Prostate gland (tissue), 2 donors: ENCODE results near the gene LAMA4. TPM values are rescaled to one million over a fixed set of nuclear protein-coding genes. Genes with fewer than 3 reads are reported as not detected.

Experiments
- DNase-seq: peaks from one replicate; pipeline ENCODE4 v3.0.0-alpha.2; 2019; ENCODE audit warnings: low spot score
- H3K27ac ChIP-seq, 2 donors: fragments of 200-600 bp; sonication (generic); 2 replicates each; pipeline ENCODE4 v1.5.1; 2017 to 2019
- H3K27me3 ChIP-seq: fragments of 200-600 bp; sonication (generic); replicated peaks from 2 replicates; pipeline ENCODE4 v1.5.1; 2019; ENCODE audit not compliant: insufficient read depth
- H3K36me3 ChIP-seq, 2 donors: fragments of 200-600 bp; sonication (generic); 1 replicate in 1 of 2; 2 replicates in 1 of 2; pipeline versions ENCODE4 v1.5.1 to v1.8.1; 2017 to 2019
- H3K4me1 ChIP-seq: fragments of 200-600 bp; sonication (generic); replicated peaks from 2 replicates; pipeline ENCODE4 v1.5.1; 2019
- H3K4me3 ChIP-seq, 2 donors: fragments of 200-600 bp; sonication (generic); 2 replicates each; pipeline ENCODE4 v1.5.1; 2017 to 2019
- H3K9me3 ChIP-seq: fragments of 200-600 bp; sonication (generic); 2 replicates; pipeline ENCODE4 v1.5.1; 2017
- POLR2A ChIP-seq: fragments of 450-650 bp; IDR thresholded peaks from one replicate; pipeline ENCODE4 v1.6.1; 2016; ENCODE audit warnings: antibody characterized with exemption, mild to moderate bottlenecking
- POLR2AphosphoS5 ChIP-seq: sonication (generic); formaldehyde crosslinking; IDR thresholded peaks from one replicate; pipeline ENCODE4 v1.6.1; 2017; ENCODE audit warnings: antibody characterized with exemption
- WGBS: methylation state at CpG from one replicate; pipeline ENCODE4 v1.1.5; 2018; 5-methylcytosine and 5-hydroxymethylcytosine counted together
- intact Hi-C: fragments of 100-400 bp; cut with DNase I; formaldehyde crosslinking; loops from one replicate; pipeline ENCODE4 v1.14.2; 2022
- total RNA-seq, 2 donors: library from RNA; depleted of rRNA; stranded (reverse); fragments of >200 nt; gene quantifications; one replicate each; pipeline ENCODE4 v1.1.0, GENCODE V29; 2016
- TF ChIP-seq, protein P1 (sequence below), 4 experiments: fragments of 200-600 bp in 2 of 4; fragments of 450-650 bp in 2 of 4; sonication (generic) in 2 of 4; IDR thresholded peaks; 1 replicate in 3 of 4; 2 replicates in 1 of 4; pipeline ENCODE4 v1.5.1; 2016 to 2019; ENCODE audit warnings: antibody characterized with exemption in 4 of 4, mild to moderate bottlenecking in 2 of 4, moderate library complexity in 2 of 4

LAMA4 gene, protein sequence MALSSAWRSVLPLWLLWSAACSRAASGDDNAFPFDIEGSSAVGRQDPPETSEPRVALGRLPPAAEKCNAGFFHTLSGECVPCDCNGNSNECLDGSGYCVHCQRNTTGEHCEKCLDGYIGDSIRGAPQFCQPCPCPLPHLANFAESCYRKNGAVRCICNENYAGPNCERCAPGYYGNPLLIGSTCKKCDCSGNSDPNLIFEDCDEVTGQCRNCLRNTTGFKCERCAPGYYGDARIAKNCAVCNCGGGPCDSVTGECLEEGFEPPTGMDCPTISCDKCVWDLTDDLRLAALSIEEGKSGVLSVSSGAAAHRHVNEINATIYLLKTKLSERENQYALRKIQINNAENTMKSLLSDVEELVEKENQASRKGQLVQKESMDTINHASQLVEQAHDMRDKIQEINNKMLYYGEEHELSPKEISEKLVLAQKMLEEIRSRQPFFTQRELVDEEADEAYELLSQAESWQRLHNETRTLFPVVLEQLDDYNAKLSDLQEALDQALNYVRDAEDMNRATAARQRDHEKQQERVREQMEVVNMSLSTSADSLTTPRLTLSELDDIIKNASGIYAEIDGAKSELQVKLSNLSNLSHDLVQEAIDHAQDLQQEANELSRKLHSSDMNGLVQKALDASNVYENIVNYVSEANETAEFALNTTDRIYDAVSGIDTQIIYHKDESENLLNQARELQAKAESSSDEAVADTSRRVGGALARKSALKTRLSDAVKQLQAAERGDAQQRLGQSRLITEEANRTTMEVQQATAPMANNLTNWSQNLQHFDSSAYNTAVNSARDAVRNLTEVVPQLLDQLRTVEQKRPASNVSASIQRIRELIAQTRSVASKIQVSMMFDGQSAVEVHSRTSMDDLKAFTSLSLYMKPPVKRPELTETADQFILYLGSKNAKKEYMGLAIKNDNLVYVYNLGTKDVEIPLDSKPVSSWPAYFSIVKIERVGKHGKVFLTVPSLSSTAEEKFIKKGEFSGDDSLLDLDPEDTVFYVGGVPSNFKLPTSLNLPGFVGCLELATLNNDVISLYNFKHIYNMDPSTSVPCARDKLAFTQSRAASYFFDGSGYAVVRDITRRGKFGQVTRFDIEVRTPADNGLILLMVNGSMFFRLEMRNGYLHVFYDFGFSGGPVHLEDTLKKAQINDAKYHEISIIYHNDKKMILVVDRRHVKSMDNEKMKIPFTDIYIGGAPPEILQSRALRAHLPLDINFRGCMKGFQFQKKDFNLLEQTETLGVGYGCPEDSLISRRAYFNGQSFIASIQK (N-terminal part only)
- total RNA-seq = 10 to 100 TPM in 1 of 2 donors, 1 to 10 TPM in 1; 9.6 to 48.3 TPM

DNA sequence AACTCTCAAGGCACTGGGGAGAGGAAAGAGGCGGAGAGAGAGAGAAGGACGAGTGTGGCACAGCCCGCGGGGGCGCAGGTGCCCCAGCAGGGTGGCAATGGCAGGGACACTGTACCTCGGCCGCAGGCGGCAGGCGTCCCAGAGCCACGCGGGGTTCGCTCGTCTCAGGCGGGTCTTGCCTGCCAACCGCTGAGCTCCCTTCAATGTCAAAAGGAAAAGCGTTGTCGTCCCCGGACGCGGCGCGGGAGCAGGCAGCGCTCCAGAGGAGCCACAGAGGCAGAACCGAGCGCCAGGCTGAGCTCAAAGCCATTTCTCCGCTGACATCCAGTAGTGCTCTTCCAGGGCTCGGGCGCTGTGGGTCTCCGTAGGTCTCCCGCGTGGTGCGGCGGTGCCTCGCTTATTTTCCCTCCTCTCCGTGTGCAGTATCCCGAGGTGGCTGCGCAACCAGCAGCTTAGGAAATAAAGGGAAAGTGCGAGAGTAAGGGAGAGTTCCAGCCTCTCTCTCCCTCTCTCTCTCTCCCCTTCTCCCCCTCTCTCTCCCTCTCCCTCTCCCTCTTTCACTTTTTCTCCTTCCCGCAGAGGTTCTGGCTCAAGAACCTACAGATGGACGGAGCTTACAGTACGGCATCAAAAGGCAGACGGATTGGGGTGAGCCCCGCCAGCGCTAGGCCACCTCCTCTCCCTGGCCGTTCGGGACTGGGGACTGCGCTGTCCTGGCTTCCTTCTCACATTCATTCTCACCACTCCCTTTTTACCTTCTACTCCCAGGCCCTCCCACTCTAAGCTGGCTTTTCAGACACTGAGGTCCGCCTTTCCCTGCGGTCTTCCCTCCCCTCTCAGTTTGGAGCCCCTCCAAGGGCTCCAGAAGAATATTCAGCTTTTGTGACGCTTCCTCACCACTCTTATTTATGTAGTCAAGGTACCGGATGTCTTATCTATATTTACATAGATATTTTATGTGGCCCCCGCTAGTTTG lies at the start of gene LAMA4:
LAMA4 (minus strand) TSS at position 727 of the 976 bp plus-strand sequence; CDS start at position 310, 417 bp downstream.
- WGBS = 2% methylated on average over 52 of the region's 52 CpGs
- H3K9me3 ChIP-seq = no peaks in the 10 kb centered on the region
- peak within 1 kb of the TSS; percentile 71 to 73 for H3K27ac ChIP-seq
- peak within 1 kb of the TSS; percentile 36 to 49 for H3K4me3 ChIP-seq
- H3K27me3 ChIP-seq = no peaks in the 10 kb centered on the region
- H3K4me1 ChIP-seq = no peaks in the 10 kb centered on the region
- no peaks in the 10 kb centered on the region for H3K36me3 ChIP-seq
- DNase-seq = no peak
- intact Hi-C loops = loop anchor here (5.0 kb wide), 1 partner anchor 67 kb away; no protein-coding TSS in a partner anchor
- TF ChIP-seq, protein P1, sequence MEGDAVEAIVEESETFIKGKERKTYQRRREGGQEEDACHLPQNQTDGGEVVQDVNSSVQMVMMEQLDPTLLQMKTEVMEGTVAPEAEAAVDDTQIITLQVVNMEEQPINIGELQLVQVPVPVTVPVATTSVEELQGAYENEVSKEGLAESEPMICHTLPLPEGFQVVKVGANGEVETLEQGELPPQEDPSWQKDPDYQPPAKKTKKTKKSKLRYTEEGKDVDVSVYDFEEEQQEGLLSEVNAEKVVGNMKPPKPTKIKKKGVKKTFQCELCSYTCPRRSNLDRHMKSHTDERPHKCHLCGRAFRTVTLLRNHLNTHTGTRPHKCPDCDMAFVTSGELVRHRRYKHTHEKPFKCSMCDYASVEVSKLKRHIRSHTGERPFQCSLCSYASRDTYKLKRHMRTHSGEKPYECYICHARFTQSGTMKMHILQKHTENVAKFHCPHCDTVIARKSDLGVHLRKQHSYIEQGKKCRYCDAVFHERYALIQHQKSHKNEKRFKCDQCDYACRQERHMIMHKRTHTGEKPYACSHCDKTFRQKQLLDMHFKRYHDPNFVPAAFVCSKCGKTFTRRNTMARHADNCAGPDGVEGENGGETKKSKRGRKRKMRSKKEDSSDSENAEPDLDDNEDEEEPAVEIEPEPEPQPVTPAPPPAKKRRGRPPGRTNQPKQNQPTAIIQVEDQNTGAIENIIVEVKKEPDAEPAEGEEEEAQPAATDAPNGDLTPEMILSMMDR (IDR thresholded peaks at IDR 0.05) = no peak
- TF ChIP-seq POLR2AphosphoS5 (peak; percentile 37), POLR2A (peak; percentile 45)

DNA sequence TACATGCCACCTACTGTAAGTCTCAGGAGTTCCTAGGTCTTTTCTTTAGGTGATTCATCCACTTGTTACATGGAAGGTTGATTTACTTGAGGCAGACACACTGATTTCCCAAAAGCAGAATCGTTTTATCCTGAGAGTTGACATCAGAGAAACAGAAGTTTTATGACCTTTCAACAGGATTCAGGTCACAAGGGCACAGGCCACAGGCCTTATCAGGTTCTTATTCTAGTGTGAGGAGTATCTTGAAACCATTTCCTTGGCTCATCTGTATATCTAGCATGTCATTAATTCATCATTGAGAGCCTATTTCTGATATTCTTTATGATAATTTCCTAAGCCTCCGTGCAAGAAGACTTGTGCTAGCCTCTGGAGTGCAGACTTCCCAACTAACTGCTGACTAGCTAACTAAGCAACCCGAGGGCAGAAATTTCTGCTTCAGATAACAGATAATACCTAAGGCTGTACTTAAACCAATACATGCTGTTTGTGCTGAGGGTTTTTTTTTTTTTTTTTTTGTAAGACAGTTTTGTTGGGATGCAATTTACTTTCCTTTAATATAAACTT lies 47.9 kb upstream of the LAMA4 start:
- no peaks in the 10 kb centered on the region for H3K36me3 ChIP-seq
- no peak for DNase-seq
- WGBS = 76% methylated on average over 3 of the region's 3 CpGs
- intact Hi-C loops = loop anchor here (10.0 kb wide), 1 partner anchor 67 kb away; no protein-coding TSS in a partner anchor
- H3K27ac ChIP-seq = no peak overlapping the region
- H3K4me1 ChIP-seq = no peaks in the 10 kb centered on the region
- no peak overlapping the region for H3K4me3 ChIP-seq
- H3K27me3 ChIP-seq = no peaks in the 10 kb centered on the region
- TF ChIP-seq, protein P1 (IDR thresholded peaks at IDR 0.05) = no peak
- TF ChIP-seq POLR2A (no peak), POLR2AphosphoS5 (no peak)
- H3K9me3 ChIP-seq = no peaks in the 10 kb centered on the region

DNA sequence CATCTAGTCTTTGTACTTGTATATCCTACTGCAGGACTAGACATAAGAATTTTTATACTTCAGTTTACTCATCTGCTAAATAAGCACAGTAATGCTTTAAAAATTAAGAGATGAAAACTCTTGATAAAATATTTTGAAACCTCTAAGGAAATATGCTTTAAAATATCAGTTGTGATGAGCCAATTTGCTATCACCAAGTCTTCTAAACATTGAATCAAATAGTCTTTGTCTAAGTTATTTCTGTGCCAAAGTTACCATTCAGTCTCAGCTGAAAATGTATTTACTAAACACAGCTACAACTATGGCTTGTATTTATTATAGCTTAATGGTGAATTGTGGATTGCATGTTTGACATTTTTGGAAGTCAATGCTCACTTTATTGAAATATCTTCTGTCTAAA lies 46.5 kb upstream of the LAMA4 start:
- intact Hi-C loops = loop anchor here (10.0 kb wide), 1 partner anchor 66 kb away; no protein-coding TSS in a partner anchor
- H3K9me3 ChIP-seq = no peaks in the 10 kb centered on the region
- H3K27ac ChIP-seq = no peak overlapping the region
- TF ChIP-seq, protein P1 (IDR thresholded peaks at IDR 0.05) = no peak
- TF ChIP-seq POLR2AphosphoS5 (no peak), POLR2A (no peak)
- no peak for DNase-seq
- H3K4me3 ChIP-seq = no peak overlapping the region
- no peaks in the 10 kb centered on the region for H3K27me3 ChIP-seq
- no peaks in the 10 kb centered on the region for H3K36me3 ChIP-seq
- no peaks in the 10 kb centered on the region for H3K4me1 ChIP-seq

DNA sequence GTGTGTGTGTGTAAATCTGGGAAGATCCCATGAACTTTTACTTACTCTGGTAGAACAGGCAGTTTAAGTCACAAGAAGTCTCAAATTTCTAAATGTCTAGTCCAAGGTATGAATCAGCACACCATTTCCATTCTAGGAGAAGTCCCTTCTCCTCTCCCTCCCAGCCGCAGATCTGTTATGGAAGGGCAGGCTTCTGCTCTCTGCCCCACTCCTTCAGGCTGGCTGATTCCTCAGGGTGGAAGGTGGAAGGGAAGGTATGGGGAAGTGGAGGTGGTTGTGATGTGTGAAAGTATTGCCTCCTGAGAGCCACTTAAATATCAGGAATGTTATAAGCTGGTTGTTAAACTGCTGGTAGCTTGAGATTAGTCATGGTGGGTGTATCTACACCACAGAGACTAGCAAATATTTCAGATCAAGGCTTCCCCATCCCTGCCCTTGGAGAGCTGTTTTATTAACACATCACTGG lies 44.5 kb upstream of the LAMA4 start:
- Histone ChIP-seq H3K4me1 (no peaks in the 10 kb centered on the region), H3K27ac (peak overlapping the region in 1 of 2 donors; percentile 18), H3K4me3 (no peak overlapping the region), H3K9me3 (no peaks in the 10 kb centered on the region), H3K36me3 (no peaks in the 10 kb centered on the region), H3K27me3 (no peaks in the 10 kb centered on the region)
- WGBS = 62% methylated on average over 1 of the region's 1 CpG
- no peak for TF ChIP-seq POLR2A
- TF ChIP-seq POLR2AphosphoS5 = no peak
- TF ChIP-seq, protein P1 (IDR thresholded peaks at IDR 0.05) = no peak
- intact Hi-C loops = no loop called here
- no peak for DNase-seq
